ENCODE measurements around the gene PDZRN3. TPM values are rescaled to one million over a fixed set of nuclear protein-coding genes. Genes with fewer than 3 reads are reported as not detected.

The PDZRN3 gene
- total RNA-seq, 1 experiment from 2014 or later: 5.9 TPM

- Histone ChIP-seq H3K79me2 (ENCODE audit: insufficient read depth, low read length) (no peaks in the 10 kb centered on the region), H2BK15ac (ENCODE audit: low read depth, low read length) (no peak overlapping the region), H3K9ac (ENCODE audit: extremely low read depth, insufficient read length, low read length) (no peak overlapping the region), H3K27ac (ENCODE audit: insufficient read length, low read depth, low read length) (no peak overlapping the region), H2BK5ac (ENCODE audit: insufficient read length, low read length) (no peak overlapping the region), H4K5ac (ENCODE audit: insufficient read length, low read depth, low read length) (no peak overlapping the region), H4K91ac (ENCODE audit: insufficient read length, low read depth, low read length) (no peak overlapping the region), H3K56ac (ENCODE audit: insufficient read length, low read depth, low read length) (no peak overlapping the region), H3K14ac (ENCODE audit: insufficient read depth, low read length) (no peak overlapping the region), H3K23me2 (ENCODE audit: insufficient read length, low read depth, low read length, poor library complexity, severe bottlenecking) (no peaks in the 10 kb centered on the region), H3K4me2 (ENCODE audit: insufficient read depth, insufficient read length, low read length) (no peak overlapping the region), H2BK12ac (ENCODE audit: insufficient read length, low read depth, low read length) (no peak overlapping the region), H3T11ph (ENCODE audit: low read length) (no peak overlapping the region), H3K9me3 (ENCODE audit: control insufficient read depth, low read depth, low read length) (no peaks in the 10 kb centered on the region), H2AK5ac (ENCODE audit: insufficient read length, low read length) (no peak overlapping the region), H4K8ac (replicated peaks; ENCODE audit: insufficient read length, low read depth, low read length) (no peak overlapping the region), H3K18ac (ENCODE audit: insufficient read length, low read depth, low read length) (no peak overlapping the region), H3K23ac (ENCODE audit: insufficient read length, low read depth, low read length) (no peak overlapping the region), H2BK20ac (ENCODE audit: low read depth, low read length, poor library complexity, severe bottlenecking) (no peak overlapping the region), H4K20me1 (ENCODE audit: control insufficient read depth, insufficient read depth, insufficient read length) (no peaks in the 10 kb centered on the region), H3K79me1 (ENCODE audit: insufficient read depth, low read depth, low read length, poor library complexity, severe bottlenecking) (no peaks in the 10 kb centered on the region), H2AFZ (ENCODE audit: low read length) (no peak overlapping the region), H3K27me3 (ENCODE audit: insufficient read depth, low read length) (no peaks in the 10 kb centered on the region), H3K4me1 (ENCODE audit: insufficient read depth, low read length) (peaks cover 16% of the 10 kb centered on the region), H3K4ac (ENCODE audit: low read depth, low read length) (no peak overlapping the region), H2BK120ac (ENCODE audit: low read depth, low read length, poor library complexity, severe bottlenecking) (no peak overlapping the region)
- DNase-seq: no peak
- Mint-ChIP-seq H3K27me3 (ENCODE audit: low read depth) (no peaks in the 10 kb centered on the region), H3K27ac (no peak overlapping the region; a peak in 1 of 7 replicates), H3K36me3 (ENCODE audit: insufficient read depth in 1 of 3, low read depth in 3 of 3) (no peaks in the 10 kb centered on the region), H3K9me3 (no peaks in the 10 kb centered on the region), H3K4me3 (peak overlapping the region in 1 of 2 experiments; percentile 1; a peak in 1 of 5 replicates), H3K4me1 (peaks cover 61 to 64% of the 10 kb centered on the region in 2 experiments)
- no peak for TF ChIP-seq CTCF (conservative IDR thresholded peaks at IDR 0.05)
- no CpG with 5 or more reads among the region's 4 CpGs for WGBS (ENCODE audit: extremely low coverage, insufficient read length, low lambda C conversion rate)
Observed at GRCh38 chr3:73485877-73486330, 138.8 kb downstream of the PDZRN3 start.

Data from H9 (cell line).